Calu3 (cell line): ENCODE measurements around the gene KIF3C. TPM values are rescaled to one million over a fixed set of nuclear protein-coding genes. Genes with fewer than 3 reads are reported as not detected.
"Not testable (repeated sequence)": the region's sequence is repeated elsewhere in the genome, so short reads cannot be mapped to it uniquely, and the experiment has no call there.

Source experiments
- BruUV-seq: library from RNA; stranded (reverse); fragments of 400-500 nt; replicated peaks from 2 replicates; lab custom pipeline; 2021; lab: Mats Ljungman, UMichigan
- CTCF ChIA-PET: fragments of 300-600 bp; sonication (Branson Sonifier 250); formaldehyde crosslinking; loops from one replicate; lab custom pipeline; 2022; ENCODE audit warnings: antibody characterized with exemption; lab: Charles Lee
- DNase-seq: peaks from one replicate; pipeline ENCODE4 v3.0.0; 2022
- H3K27ac Mint-ChIP-seq: one replicate; pipeline ENCODE4 v1.8.0; 2022; ENCODE audit warnings: mixed read lengths; ENCODE audit not compliant: unreplicated experiment
- H3K27me3 Mint-ChIP-seq: one replicate; pipeline ENCODE4 v1.8.0; 2022; ENCODE audit warnings: mixed read lengths; ENCODE audit not compliant: unreplicated experiment
- H3K36me3 Mint-ChIP-seq: one replicate; pipeline ENCODE4 v1.8.0; 2022; ENCODE audit warnings: mild to moderate bottlenecking, moderate library complexity, mixed read lengths; ENCODE audit not compliant: insufficient read depth, unreplicated experiment
- H3K4me1 Mint-ChIP-seq: one replicate; pipeline ENCODE4 v1.8.0; 2022; ENCODE audit warnings: mild to moderate bottlenecking, low read depth, mixed read lengths; ENCODE audit not compliant: unreplicated experiment
- H3K4me3 Mint-ChIP-seq: one replicate; pipeline ENCODE4 v1.8.0; 2022; ENCODE audit warnings: mild to moderate bottlenecking, low read depth, moderate library complexity, mixed read lengths; ENCODE audit not compliant: unreplicated experiment
- H3K9me3 Mint-ChIP-seq: one replicate; pipeline ENCODE4 v1.8.0; 2022; ENCODE audit warnings: low read depth, mixed read lengths; ENCODE audit not compliant: unreplicated experiment
- intact Hi-C: fragments of 100-400 bp; cut with micrococcal nuclease; formaldehyde crosslinking; loops from one replicate; pipeline ENCODE4 v1.10.0; 2022; ENCODE audit not compliant: unreplicated experiment
- total RNA-seq: library from RNA; stranded (reverse); gene quantifications from 2 replicates; pipeline ENCODE4 v1.2.3, GENCODE V29; 2022
- TF ChIP-seq, protein P1 (sequence below): fragments of 200-600 bp; IDR thresholded peaks from one replicate; pipeline ENCODE4 v1.8.0; 2022; ENCODE audit warnings: antibody characterized with exemption; ENCODE audit not compliant: unreplicated experiment

Gene KIF3C
- total RNA-seq, 1 experiment from 2014 or later, result 4.2 TPM

DNA sequence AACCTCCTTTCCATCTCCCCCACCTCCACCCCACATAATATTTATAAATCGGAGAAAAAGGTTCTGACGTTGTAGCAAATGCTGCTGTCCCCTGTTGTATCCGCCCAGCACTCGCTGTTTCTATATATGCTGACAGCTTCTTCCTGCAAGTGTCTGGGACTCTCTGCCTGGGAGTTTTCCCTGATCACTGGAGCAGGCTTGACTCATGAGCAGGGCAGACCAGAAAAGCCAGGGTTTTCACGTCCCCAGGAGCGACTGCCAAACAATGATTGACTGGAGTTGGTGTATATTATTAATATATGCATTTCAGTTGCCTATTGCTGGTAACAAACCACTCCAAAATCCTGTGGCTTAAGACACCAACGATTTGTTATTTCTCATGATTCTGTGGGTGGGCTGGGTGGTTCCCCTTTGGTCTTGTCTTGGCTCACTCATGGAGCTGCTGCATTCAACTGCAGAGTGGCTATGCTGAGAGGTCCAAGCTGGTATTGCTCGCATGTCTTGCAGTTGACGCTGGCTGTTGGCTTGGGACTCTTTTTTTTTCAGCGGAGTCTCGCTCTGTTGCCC, 82.8 kb downstream of the KIF3C start:
- peaks cover 8% of the 10 kb centered on the region for H3K27me3 Mint-ChIP-seq
- TF ChIP-seq, protein P1, sequence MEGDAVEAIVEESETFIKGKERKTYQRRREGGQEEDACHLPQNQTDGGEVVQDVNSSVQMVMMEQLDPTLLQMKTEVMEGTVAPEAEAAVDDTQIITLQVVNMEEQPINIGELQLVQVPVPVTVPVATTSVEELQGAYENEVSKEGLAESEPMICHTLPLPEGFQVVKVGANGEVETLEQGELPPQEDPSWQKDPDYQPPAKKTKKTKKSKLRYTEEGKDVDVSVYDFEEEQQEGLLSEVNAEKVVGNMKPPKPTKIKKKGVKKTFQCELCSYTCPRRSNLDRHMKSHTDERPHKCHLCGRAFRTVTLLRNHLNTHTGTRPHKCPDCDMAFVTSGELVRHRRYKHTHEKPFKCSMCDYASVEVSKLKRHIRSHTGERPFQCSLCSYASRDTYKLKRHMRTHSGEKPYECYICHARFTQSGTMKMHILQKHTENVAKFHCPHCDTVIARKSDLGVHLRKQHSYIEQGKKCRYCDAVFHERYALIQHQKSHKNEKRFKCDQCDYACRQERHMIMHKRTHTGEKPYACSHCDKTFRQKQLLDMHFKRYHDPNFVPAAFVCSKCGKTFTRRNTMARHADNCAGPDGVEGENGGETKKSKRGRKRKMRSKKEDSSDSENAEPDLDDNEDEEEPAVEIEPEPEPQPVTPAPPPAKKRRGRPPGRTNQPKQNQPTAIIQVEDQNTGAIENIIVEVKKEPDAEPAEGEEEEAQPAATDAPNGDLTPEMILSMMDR, result no peak
- no peaks in the 10 kb centered on the region for H3K36me3 Mint-ChIP-seq
- no peak for DNase-seq
- no TSS peak for BruUV-seq
- CTCF ChIA-PET, result no interaction called here
- no peaks in the 10 kb centered on the region for H3K9me3 Mint-ChIP-seq
- H3K4me1 Mint-ChIP-seq, result peaks cover 8% of the 10 kb centered on the region
- no peak overlapping the region for H3K4me3 Mint-ChIP-seq
- intact Hi-C loops, result no loop called here
- no peak overlapping the region for H3K27ac Mint-ChIP-seq

DNA sequence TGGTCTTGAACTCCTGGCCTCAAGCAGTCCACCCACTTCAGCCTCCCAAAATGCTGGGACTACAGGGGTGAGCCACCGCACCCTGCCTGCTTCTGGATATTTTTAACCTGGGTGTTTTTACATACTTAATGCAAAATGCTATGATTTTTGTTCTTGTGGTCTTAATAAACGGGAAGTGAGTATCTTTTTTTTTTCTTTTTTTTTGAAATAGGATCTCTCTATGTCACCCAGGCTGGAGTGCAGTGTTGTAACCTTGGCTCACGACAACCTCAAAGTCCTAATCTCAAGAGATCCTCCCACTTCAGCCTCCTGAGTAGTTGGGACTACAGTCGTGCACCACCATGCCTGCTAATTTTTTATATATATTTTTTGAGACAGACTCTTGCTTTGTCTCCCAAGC, 84.8 kb downstream of the KIF3C start:
- CTCF ChIA-PET, result interaction anchor here (0.5 kb wide), 1 partner anchor 1951 kb away, joined by 3 read pairs; no protein-coding TSS in a partner anchor
- Mint-ChIP-seq H3K27me3 (peaks cover 8% of the 10 kb centered on the region), H3K4me1 (peaks cover 8% of the 10 kb centered on the region), H3K27ac (no peak overlapping the region), H3K36me3 (no peaks in the 10 kb centered on the region), H3K9me3 (no peaks in the 10 kb centered on the region), H3K4me3 (no peak overlapping the region)
- TF ChIP-seq, protein P1, result no peak
- BruUV-seq, result no TSS peak
- intact Hi-C loops, result no loop called here
- no peak for DNase-seq

DNA sequence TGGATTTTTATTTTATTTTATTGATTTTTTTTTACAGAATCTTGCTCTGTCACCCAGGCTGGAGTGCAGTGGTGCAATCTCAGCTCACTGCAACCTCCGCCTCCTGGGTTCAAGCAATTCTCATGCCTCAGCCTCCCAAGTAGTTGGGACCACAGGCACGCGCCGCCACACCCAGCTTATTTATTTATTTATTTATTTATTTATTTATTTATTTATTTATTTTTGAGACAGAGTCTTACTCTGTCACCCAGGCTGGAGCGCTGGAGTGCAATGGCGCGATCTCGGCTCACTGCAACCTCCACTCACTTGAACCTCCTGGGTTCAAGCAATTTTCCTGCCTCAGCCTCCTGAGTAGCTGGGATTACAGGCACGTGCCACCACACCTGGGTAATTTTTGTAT, 86.0 kb downstream of the KIF3C start:
- not testable (repeated sequence) for DNase-seq, H3K4me1 Mint-ChIP-seq

DNA sequence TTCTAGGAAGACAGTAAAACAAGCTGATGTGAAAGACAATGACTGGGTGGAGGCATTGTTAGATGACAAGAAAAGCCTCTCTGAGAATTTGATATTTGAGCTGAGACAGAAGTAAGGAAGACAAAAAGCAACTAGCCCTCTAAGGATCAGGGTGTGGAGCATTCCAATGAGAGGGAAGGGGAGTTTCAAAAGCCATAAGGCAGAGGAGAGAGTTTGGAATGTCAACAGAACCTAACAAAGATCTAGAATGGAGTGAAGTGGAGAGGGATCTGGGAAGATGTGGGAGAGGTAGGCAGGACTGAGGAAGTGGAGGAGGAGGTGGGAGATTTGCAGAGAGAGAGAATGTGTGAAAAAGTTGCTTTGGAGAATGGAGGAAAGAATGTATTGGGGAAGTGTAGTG, 86.7 kb downstream of the KIF3C start:
- CTCF ChIA-PET, result interaction anchor here (0.7 kb wide), 1 partner anchor 51 kb away, joined by 3 read pairs; no protein-coding TSS in a partner anchor
- Mint-ChIP-seq H3K27me3 (peaks cover 8% of the 10 kb centered on the region), H3K4me3 (no peak overlapping the region), H3K4me1 (peaks cover 8% of the 10 kb centered on the region), H3K9me3 (no peaks in the 10 kb centered on the region), H3K36me3 (no peaks in the 10 kb centered on the region), H3K27ac (no peak overlapping the region)
- TF ChIP-seq, protein P1, result no peak
- DNase-seq, result no peak
- intact Hi-C loops, result no loop called here
- no TSS peak for BruUV-seq

More for the DNA sequence above, 86.0 kb downstream of the KIF3C start:
- BruUV-seq, H3K27ac Mint-ChIP-seq, CTCF ChIA-PET, H3K9me3 Mint-ChIP-seq, H3K4me3 Mint-ChIP-seq, H3K36me3 Mint-ChIP-seq, intact Hi-C loops, H3K27me3 Mint-ChIP-seq: not testable (repeated sequence)

DNA sequence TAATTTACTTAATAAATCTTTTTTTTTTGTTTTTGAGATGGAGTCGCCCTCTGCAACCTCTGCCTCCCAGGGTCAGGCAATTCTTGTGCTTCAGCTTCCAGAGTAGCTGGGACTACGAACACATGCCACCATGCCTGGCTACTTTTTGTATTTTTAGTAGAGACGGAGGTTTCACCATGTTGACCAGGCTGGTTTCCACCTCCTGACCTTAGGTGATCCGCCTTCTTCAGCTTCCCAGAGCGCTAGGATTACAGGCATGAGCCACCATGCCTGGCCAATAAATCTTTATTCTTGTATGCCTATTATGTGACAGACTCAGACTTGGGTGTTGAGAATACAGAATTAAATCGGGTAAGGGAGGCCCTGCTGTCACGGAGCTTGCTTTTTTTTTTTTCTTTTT, 87.3 kb downstream of the KIF3C start:
- BruUV-seq, result no TSS peak
- DNase-seq, result no peak

More for the DNA sequence above, 87.3 kb downstream of the KIF3C start:
- Mint-ChIP-seq H3K9me3 (no peaks in the 10 kb centered on the region), H3K36me3 (no peaks in the 10 kb centered on the region), H3K27me3 (peaks cover 8% of the 10 kb centered on the region), H3K4me3 (no peak overlapping the region), H3K4me1 (peaks cover 8% of the 10 kb centered on the region), H3K27ac (no peak overlapping the region)
- intact Hi-C loops, result no loop called here
- CTCF ChIA-PET, result interaction anchor here (0.6 to 1.1 kb wide), 3 partner anchors 17 to 1021 kb away, joined by 3 to 5 read pairs (median 3); partner anchors contain the start of gene ASXL2
- TF ChIP-seq, protein P1, result no peak
